ENCODE data around the gene NTM.

- TF ChIP-seq CTCF (tag by site-specific recombination; IDR thresholded peaks at IDR 0.05): no peak
- no peak for TF ChIP-seq RBAK (tag by site-specific recombination; IDR thresholded peaks at IDR 0.05)
- no peak for TF ChIP-seq ZNF280D (tag by site-specific recombination; IDR thresholded peaks at IDR 0.05)
- no peak for TF ChIP-seq ZNF629 (tag by site-specific recombination; IDR thresholded peaks at IDR 0.05)
- TF ChIP-seq PATZ1 (tag by site-specific recombination; IDR thresholded peaks at IDR 0.05): no peak
- TF ChIP-seq ZNF692 (tag by site-specific recombination; IDR thresholded peaks at IDR 0.05): no peak
- no peak for TF ChIP-seq ZNF398 (tag by site-specific recombination; IDR thresholded peaks at IDR 0.05)
- no peak for TF ChIP-seq TSHZ1 (tag by site-specific recombination; IDR thresholded peaks at IDR 0.05; ENCODE audit: borderline replicate concordance)
- no peak for TF ChIP-seq BCL11B (tag by site-specific recombination; IDR thresholded peaks at IDR 0.05; ENCODE audit: low read depth)
- no peak for TF ChIP-seq SCRT2 (tag by site-specific recombination; IDR thresholded peaks at IDR 0.05)
- TF ChIP-seq ZNF266 (tag by site-specific recombination; IDR thresholded peaks at IDR 0.05; ENCODE audit: low read depth): no peak
- TF ChIP-seq ZNF274 (IDR thresholded peaks at IDR 0.05; ENCODE audit: low read length): no peak
- no peak for TF ChIP-seq ZNF274 (tag by site-specific recombination; IDR thresholded peaks at IDR 0.05; ENCODE audit: borderline replicate concordance)
- TF ChIP-seq ZNF664 (tag by site-specific recombination; IDR thresholded peaks at IDR 0.05): no peak
Observed at GRCh38 chr11:131543389-131544025, 173.1 kb downstream of the NTM start.

Data from HEK293 (cell line).